Kasumi-1 (cell line): ENCODE measurements around the gene CLEC1A.
"Not testable (repeated sequence)": the region's sequence is repeated elsewhere in the genome, so short reads cannot be mapped to it uniquely, and the experiment has no call there.

ENCODE experiments used
- DNase-seq, 2 experiments: peaks; one replicate each; lab custom pipeline; 2025; lab: John Stamatoyannopoulos, UW

The CLEC1A gene

DNA sequence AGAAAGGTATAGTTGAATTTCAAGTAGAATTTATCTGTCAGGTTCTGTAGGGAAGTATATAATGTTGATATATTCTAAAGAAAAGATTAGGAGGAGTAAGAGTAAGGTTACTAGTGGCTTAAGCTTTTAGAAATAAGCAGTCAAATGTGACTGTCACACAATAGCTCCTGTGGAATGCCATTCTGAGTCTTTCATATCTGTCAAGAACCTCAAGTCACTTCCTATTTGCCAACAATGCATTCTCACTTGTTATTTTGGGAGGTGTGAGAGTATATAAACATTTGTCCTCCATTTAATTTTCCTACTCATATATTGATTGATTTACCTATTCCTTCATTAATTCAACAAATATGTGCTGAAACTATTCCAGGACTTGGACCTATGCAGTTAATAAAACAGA lies 56.6 kb downstream of the CLEC1A start:
- DNase-seq: no peak

GRCh38 chr12:10033783-10034545 lies 64.8 kb downstream of the CLEC1A start:
- peak; percentile 14 to 57 for DNase-seq

- no peak for DNase-seq
These were observed 67.0 kb downstream of the CLEC1A start for GRCh38 chr12:10031771-10032175.

DNA sequence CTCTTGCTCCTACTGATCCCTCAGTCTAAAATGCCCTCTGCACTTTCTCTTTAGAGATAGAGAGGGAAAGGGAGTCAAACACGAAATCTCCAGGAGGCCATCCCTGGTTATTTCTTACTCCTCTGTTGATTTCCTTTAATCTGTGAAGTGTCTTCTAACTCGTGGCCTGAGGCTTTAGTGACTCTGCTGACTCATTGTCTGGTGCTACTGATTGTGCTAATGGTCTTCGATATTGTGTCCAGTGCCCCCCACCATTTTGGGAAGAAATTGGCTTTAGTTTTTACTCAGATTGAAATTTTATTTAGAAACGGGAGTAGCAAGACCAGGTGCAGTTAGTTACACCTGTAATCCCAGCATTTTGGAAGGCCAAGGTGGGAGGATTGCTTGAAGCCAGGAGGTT lies 67.5 kb downstream of the CLEC1A start:
- DNase-seq: no peak

GRCh38 chr12:10030446-10030845 lies 68.3 kb downstream of the CLEC1A start, which contains the start of gene CLEC9A:
TSS of gene CLEC9A (plus strand) at chr12:10030682. CDS start at chr12:10052688, 22,006 bp downstream.
- no peak for DNase-seq

GRCh38 chr12:10027721-10028120 lies 71.1 kb downstream of the CLEC1A start:
- peak; percentile 15 to 39 for DNase-seq

GRCh38 chr12:10027311-10027710 lies 71.5 kb downstream of the CLEC1A start:
- no peak for DNase-seq

DNA sequence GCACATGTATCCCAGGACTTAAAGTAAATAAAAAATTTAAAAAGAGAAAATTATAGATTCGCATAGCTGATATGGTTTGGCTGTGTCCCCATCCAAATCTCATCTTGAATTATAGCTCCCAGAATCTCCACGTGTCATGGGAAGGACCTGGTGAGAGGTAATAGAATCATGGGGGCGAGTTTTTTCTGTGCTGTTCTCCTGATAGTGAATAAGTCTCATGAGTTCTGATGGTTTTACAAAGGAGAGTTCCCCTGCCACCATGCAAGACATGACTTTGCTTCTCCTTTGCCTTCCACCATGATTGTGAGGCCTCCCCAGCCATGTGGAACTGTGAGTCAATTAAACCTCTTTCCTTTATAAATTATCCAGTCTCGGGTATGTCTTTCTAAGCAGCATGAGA lies 72.1 kb downstream of the CLEC1A start:
- not testable (repeated sequence) for DNase-seq

- no peak for DNase-seq
These were observed 73.5 kb downstream of the CLEC1A start for GRCh38 chr12:10025236-10025635.

GRCh38 chr12:10021342-10021741 lies 77.4 kb downstream of the CLEC1A start:
- DNase-seq: no peak
